ENCODE data around the gene SOSTDC1.
"Not testable (repeated sequence)": the region's sequence is repeated elsewhere in the genome, so short reads cannot be mapped to it uniquely, and the experiment has no call there.

DNA sequence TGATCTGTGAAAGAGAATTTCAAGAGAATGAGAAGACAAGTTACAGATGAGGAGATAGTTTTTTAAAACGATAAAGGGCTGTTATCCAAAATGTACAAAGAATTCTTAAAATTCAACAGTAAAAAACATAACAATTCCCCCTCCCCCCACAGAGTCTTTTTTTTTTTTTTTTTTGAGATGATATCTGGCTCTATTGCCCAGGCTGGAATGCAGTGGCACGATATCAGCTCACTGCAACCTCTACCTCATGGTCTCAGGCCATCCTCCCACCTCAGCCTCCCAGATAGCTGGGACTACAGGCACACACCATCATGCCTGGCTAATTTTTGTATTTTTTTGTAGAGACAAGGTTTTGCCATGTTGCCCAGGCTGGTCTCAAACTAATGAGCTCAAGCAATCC, 21.7 kb downstream of the SOSTDC1 start:
- TF ChIP-seq, protein P1, sequence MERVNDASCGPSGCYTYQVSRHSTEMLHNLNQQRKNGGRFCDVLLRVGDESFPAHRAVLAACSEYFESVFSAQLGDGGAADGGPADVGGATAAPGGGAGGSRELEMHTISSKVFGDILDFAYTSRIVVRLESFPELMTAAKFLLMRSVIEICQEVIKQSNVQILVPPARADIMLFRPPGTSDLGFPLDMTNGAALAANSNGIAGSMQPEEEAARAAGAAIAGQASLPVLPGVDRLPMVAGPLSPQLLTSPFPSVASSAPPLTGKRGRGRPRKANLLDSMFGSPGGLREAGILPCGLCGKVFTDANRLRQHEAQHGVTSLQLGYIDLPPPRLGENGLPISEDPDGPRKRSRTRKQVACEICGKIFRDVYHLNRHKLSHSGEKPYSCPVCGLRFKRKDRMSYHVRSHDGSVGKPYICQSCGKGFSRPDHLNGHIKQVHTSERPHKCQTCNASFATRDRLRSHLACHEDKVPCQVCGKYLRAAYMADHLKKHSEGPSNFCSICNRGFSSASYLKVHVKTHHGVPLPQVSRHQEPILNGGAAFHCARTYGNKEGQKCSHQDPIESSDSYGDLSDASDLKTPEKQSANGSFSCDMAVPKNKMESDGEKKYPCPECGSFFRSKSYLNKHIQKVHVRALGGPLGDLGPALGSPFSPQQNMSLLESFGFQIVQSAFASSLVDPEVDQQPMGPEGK (CRISPR knock-in tag; IDR thresholded peaks at IDR 0.05; ENCODE audit: borderline replicate concordance), result not testable (repeated sequence)
- not testable (repeated sequence) for TF ChIP-seq PPARA (CRISPR knock-in tag; IDR thresholded peaks at IDR 0.05; ENCODE audit: borderline replicate concordance); TOX (CRISPR knock-in tag; IDR thresholded peaks at IDR 0.05; ENCODE audit: borderline replicate concordance); ZNF70 (CRISPR knock-in tag; IDR thresholded peaks at IDR 0.05); SNAI2 (CRISPR knock-in tag; IDR thresholded peaks at IDR 0.05); GLIS3 (CRISPR knock-in tag; IDR thresholded peaks at IDR 0.05); ARNTL (CRISPR knock-in tag; IDR thresholded peaks at IDR 0.05; ENCODE audit: borderline replicate concordance, low read depth); ZFP30 (CRISPR knock-in tag; IDR thresholded peaks at IDR 0.05); ZFP3 (CRISPR knock-in tag; IDR thresholded peaks at IDR 0.05); RARB (CRISPR knock-in tag; IDR thresholded peaks at IDR 0.05); BACH2 (CRISPR knock-in tag; IDR thresholded peaks at IDR 0.05; ENCODE audit: borderline replicate concordance); ZNF565 (CRISPR knock-in tag; conservative IDR thresholded peaks at IDR 0.05; ENCODE audit: low read depth)
